Fibroblast of gingiva (primary cell): ENCODE results near the gene CACNA1B.
"Not testable (repeated sequence)": the region's sequence is repeated elsewhere in the genome, so short reads cannot be mapped to it uniquely, and the experiment has no call there.

Source experiments
- DNase-seq: peaks from one replicate; pipeline ENCODE4 v3.0.0-alpha.2; 2011; ENCODE audit warnings: low read depth

The CACNA1B gene

GRCh38 chr9:138015021-138015829, 137.6 kb downstream of the CACNA1B start:
- no peak for DNase-seq

- DNase-seq, result no peak
Measured at GRCh38 chr9:138016406-138017187, 139.0 kb downstream of the CACNA1B start.

GRCh38 chr9:138017200-138017599, 139.6 kb downstream of the CACNA1B start:
- DNase-seq, result no peak

GRCh38 chr9:138019514-138019913, 141.9 kb downstream of the CACNA1B start:
- DNase-seq, result not testable (repeated sequence)

GRCh38 chr9:138020120-138020794, 142.7 kb downstream of the CACNA1B start:
- no peak for DNase-seq

- DNase-seq, result no peak
Measured at GRCh38 chr9:138020795-138021182, 143.2 kb downstream of the CACNA1B start.

GRCh38 chr9:138021251-138022056, 143.9 kb downstream of the CACNA1B start:
- DNase-seq, result no peak

GRCh38 chr9:138022121-138022741, 144.6 kb downstream of the CACNA1B start:
- no peak for DNase-seq

GRCh38 chr9:138022756-138023393, 145.3 kb downstream of the CACNA1B start:
- no peak for DNase-seq

GRCh38 chr9:138023394-138024124, 146.0 kb downstream of the CACNA1B start:
- DNase-seq, result no peak

GRCh38 chr9:138024131-138024530, 146.5 kb downstream of the CACNA1B start:
- no peak for DNase-seq

- DNase-seq, result no peak
Measured at GRCh38 chr9:138024831-138025291, 147.3 kb downstream of the CACNA1B start.

- no peak for DNase-seq
Measured at GRCh38 chr9:138025417-138025816, 147.8 kb downstream of the CACNA1B start.

- no peak for DNase-seq
Measured at GRCh38 chr9:138025908-138026307, 148.3 kb downstream of the CACNA1B start.

GRCh38 chr9:138028596-138028995, 151.0 kb downstream of the CACNA1B start:
- DNase-seq, result no peak

GRCh38 chr9:138031186-138031585, 153.6 kb downstream of the CACNA1B start:
- no peak for DNase-seq

GRCh38 chr9:138033950-138034349, 156.4 kb downstream of the CACNA1B start:
- DNase-seq, result no peak

GRCh38 chr9:138037140-138037539, 159.6 kb downstream of the CACNA1B start:
- no peak for DNase-seq

GRCh38 chr9:138038244-138038671, 160.7 kb downstream of the CACNA1B start:
- no peak for DNase-seq
